ENCODE data around the gene SCN8A. TPM values are rescaled to one million over a fixed set of nuclear protein-coding genes. Genes with fewer than 3 reads are reported as not detected.
"Not testable (repeated sequence)": the region's sequence is repeated elsewhere in the genome, so short reads cannot be mapped to it uniquely, and the experiment has no call there.

The SCN8A gene
- polyA plus RNA-seq, 3 donors = 1.9 to 2.8 (median 2.0) TPM

DNA sequence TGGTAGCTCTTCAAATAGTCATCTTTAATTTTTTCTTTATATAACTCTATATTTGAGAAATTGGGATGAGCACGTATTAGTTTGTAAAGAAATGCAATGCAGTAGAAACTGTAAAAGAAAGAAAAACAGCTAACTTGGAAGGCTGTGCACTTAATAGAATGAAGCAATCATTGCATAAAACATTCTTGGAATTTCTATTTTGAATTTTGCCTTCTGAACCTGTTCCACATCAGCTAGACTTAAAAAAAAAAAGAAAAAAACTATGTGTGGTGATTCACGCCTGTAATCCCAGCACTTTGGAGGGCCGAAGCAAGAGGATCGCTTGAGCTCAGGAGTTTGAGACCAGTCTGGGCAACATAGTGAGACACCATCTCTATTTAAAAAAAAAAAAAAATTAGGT is 29.4 kb downstream of the SCN8A start:
- no peak for DNase-seq (ENCODE audit: extremely low read depth in 1 of 11, low read depth in 9 of 11, low spot score in 4 of 11)

DNA sequence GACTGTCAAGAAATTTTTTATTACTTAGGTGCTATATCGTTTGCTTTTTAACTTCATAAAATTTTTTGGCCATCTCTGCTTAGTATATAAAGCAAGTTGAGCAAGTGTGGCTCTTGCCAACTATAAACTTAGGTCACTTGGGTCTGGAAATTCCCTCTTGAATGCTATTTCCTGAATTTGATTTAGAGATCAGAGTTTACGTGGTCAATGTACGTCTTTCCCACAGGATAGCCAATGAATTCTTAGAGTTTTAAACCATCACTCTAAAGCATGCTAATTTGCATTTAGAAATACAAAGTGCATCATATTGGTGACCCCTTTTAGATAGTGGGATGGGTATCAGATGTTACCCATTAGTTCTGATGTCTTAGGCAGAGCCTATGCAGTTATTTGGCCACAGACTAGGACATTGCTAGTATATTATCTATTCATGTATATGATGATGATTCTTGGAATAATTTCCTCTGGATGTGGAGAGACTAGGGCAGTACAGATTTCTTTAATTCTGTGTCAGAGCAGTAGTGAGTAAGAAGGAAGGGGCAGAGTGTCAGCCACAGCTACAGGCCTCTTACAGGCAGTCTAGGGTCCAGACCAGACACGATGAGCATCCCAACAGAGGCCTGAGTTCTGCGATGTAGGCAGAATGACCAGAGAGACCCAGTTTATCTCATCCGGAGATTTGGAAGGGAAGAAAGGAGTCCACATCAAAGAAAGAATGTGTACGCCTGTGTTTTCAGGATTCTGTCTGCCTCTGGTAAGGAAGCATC is 30.3 kb downstream of the SCN8A start:
- DNase-seq (ENCODE audit: extremely low read depth in 1 of 11, low read depth in 9 of 11, low spot score in 4 of 11) = peak in 5 of 11 donors; percentile 1 to 8 (median 1)

DNA sequence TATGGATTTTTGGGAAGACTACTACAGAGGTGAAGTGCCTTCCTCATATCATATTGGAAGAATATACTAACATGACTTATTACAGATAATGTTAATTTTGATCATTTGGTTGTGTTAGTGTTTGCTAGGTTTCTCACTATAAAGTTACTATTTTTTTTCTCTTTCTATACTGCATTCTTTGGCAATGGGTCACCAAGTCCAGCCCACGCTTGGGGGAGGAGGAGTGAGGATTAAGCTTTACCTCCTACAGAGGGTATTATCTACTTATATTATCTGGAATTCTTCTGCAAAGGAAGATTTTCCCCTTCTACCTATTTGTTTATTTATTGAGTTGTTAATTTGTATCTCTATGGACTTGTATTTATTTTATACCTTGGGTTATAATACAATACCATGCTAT is 31.5 kb downstream of the SCN8A start:
- no peak for DNase-seq (ENCODE audit: extremely low read depth in 1 of 11, low read depth in 9 of 11, low spot score in 4 of 11)

DNA sequence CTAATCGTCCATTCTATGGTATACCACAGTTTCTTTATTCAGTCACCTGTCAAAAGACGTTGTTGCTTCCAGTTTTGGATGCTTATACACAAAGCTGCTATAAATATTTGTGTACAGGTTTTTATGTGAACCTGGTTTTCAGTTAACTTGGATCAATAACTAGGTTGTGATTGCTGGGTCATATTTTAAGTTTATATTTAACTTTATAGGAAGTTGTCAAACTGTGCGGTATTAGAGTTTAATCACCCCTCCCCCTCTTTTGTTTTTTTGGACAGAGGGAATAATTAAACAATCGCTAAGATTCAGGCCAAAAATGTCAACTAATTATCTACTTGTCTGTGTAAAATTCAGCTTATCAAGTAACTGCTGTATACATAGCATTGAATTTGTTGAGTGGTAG is 34.3 kb downstream of the SCN8A start:
- DNase-seq (ENCODE audit: extremely low read depth in 1 of 11, low read depth in 9 of 11, low spot score in 4 of 11) = no peak

DNA sequence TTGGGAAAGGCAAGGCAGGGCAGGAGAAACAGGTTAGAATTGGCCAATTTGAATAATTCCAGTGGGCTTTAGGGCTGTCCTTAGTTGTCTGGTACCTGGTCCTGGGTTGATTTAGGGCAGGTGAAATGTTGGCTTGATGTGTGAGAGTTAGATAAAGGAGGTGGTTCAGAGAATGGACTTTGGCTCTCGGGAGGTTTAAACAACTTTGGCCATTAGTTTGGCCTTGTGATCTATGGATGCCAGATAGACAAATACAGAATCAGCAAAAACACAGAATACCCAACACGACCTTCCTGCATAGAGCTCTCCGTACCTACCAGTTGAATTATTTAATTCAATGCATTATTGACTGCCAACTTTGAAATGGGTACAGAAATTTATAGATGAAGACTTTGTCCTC is 35.1 kb downstream of the SCN8A start:
- no peak for DNase-seq (ENCODE audit: extremely low read depth in 1 of 11, low read depth in 9 of 11, low spot score in 4 of 11)

DNA sequence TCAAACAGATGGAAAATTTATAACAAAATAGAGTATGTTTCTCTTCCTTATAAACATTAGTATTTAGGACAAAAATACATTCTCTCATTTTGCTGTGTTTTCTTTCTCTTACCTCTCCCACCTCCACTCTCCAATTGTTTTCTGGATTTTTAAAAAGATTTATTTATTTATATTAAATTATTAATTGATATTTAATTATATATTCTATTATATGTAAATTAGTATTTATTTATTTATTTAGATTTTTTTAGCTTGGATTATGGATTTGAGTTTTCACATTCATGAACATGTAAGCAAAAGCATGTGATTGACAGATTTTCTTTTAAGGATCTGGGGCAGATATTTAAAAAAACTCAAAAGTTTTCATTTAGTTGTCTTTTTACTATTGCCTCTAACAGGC is 35.6 kb downstream of the SCN8A start:
- DNase-seq (ENCODE audit: extremely low read depth in 1 of 11, low read depth in 9 of 11, low spot score in 4 of 11) = no peak

DNA sequence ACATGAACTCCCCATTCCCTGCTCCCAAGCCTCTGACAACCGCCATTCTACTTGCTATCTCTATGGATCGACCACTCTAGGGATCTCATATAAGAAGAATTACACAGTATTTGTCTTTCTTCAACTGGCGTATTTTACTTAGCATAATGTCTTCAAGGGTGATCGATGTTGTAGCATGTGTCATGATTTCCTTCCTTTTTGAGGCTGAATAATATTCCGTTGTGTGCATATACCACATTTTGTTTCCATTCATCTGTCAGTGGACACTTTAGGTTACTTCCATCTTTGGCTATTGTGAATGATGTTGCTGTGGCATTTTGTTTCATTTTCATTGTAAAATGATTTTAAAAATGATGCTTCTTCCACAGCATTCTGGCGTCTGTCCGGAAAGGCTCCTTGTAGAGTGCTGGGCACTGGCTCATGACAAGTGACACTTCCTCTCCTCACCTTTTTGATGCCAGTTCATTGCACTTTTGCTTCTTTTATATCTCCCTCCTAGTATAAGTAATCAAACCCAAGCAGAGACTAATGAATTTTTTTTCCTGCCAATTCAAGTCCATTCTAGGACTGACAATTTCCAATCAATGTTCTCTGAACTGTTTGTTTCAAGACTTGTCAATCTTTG is 39.3 kb downstream of the SCN8A start:
- DNase-seq (ENCODE audit: extremely low read depth in 1 of 11, low read depth in 9 of 11, low spot score in 4 of 11) = no peak

DNA sequence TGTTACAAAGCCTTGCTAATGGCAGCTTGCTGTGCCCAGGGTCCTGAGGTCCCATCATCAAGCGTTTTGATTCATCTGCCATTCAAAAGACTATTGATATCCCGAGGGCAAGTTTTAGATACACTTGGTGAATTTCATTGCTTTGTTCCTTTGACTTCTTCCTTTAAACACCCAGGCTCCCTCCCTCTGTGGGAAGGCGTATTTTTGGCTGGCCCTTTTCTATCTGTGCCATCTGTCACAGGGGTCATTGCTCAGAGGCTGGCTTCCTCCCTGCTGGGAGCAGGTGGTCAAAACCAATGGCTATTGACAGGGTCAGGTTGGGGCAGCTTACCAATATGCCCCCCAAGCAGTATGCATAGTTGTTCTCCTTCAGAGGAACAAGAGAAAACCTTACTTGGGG is 40.0 kb downstream of the SCN8A start:
- no peak for DNase-seq (ENCODE audit: extremely low read depth in 1 of 11, low read depth in 9 of 11, low spot score in 4 of 11)

DNA sequence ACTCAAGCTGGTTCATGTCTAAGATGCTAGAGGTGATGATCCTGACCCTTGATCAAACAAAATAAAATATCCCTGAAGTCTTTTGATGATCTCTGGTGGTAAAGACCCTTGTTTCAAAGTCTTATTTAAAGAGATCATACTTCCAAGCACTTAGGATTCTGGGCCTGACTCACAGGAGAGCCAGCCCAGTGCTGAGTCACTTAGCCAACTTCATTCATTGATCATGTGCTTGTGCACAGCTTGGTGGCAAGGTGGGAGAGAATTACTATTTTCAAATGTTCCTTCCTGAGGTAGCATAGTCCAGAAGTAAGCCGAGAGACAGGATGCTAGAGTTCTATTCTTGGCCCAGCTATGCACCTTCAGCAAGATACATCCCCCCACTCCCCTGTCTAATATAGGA is 40.6 kb downstream of the SCN8A start:
- DNase-seq (ENCODE audit: extremely low read depth in 1 of 11, low read depth in 9 of 11, low spot score in 4 of 11) = no peak

DNA sequence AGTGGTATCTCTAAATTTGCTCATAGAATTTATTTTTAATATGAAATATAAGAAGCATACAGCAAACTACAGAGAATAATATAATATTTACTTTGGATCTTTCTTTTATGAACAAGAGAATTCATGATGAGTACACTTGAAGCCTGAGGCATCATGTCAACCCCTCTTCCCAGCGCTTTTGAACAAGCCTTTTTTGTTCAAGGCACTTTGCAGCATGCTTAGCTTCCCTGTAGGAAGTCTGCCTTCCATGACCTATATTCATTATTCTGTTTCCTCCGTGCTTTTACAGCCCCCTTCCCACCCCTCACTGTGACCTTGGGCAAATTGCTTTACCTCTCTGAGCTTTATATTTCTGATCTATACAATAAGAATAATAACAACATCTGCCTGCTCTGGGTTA is 41.6 kb downstream of the SCN8A start:
- DNase-seq (ENCODE audit: extremely low read depth in 1 of 11, low read depth in 9 of 11, low spot score in 4 of 11) = no peak

DNA sequence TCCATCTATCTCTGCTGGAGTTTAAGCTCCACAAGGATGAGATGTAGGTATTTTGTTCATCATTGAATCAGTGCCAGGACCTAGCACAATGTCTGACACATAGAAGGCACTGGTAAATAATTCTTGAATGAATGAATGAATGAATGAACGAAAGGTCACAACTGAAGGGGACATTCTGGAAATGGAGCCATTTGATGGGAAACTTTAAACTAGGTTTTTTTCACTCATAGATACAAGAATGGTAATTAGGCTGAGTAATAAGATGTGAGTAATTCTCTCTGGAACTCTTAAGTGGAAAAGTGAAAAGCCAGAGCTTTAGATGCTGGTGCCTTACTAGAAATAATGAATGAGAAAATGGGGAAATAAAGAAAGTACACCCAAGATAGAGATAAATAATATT is 44.3 kb downstream of the SCN8A start:
- no peak for DNase-seq (ENCODE audit: extremely low read depth in 1 of 11, low read depth in 9 of 11, low spot score in 4 of 11)

DNA sequence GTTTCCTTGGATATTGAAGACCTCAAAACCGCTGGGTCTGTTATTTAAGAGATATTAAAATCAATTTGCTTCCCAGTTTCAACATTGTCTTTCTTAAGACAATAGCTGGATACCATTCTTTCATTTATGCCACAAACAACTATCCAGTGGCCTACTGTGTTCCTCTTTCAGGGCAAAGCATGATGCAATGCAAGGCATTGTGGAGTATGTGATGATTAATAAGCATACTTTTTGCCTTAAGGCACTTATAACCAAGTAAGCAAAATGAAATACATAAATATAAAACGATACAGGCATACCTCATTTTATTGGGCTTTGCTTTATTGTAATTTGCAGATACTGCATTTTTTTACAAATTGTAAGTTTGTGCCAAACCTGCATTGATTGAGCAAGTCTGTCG is 45.5 kb downstream of the SCN8A start:
- no peak for DNase-seq (ENCODE audit: extremely low read depth in 1 of 11, low read depth in 9 of 11, low spot score in 4 of 11)

DNA sequence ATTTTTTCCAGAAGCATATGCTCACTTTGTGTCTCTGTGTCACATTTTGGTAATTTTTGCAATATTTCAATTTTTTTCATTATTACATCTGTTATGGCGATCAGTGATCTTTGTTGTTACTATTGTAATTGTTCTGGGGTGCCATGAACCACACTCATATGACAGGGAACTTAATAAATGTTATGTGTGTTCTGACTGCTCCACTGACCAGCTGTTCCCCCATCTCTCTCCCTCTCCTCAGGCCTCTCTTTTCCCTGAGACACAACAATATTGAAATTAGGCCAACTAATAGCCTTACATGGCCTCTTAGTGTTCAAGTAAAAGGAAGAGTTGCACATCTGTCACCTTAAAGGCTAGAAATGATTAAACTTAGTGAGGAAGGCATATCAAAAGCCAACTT is 46.0 kb downstream of the SCN8A start:
- no peak for DNase-seq (ENCODE audit: extremely low read depth in 1 of 11, low read depth in 9 of 11, low spot score in 4 of 11)

DNA sequence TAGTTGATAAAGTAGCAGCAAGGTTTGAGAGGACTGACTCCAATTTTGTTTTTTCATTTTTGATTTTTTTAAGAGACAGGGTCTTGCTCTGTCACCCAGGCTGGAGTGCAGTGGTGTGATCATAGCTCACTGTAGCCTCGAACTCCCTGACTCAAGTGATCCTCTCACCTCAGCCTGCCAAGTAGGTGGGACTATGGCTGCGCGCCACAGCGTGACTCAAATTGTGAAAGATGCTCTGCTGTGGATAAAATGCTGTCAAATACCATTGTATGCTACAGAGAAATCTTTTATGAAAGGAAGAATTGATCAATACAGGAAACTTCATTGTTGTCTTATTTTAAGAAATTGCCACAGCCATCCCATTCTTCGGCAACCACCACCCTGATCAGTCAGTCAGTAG is 48.3 kb downstream of the SCN8A start:
- no peak for DNase-seq (ENCODE audit: extremely low read depth in 1 of 11, low read depth in 9 of 11, low spot score in 4 of 11)

DNA sequence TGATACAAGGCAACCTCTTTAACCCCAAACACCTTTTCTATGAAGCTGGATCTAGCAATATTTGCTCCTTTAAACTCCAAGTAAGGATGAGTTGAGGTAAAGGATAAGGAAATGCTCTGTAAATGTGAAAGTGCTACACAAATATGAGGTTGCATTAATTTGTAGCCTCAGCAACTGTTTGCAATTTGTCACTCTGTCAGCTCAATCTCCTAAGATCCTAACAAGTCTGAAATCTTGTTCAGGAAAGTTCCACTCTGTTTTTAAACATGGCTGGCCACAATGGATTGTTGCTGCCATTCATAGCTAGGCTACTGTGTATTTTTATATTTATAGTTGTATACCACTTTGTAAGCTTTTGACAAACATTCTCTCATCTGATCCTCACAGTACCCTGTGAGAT is 51.3 kb downstream of the SCN8A start:
- DNase-seq (ENCODE audit: extremely low read depth in 1 of 11, low read depth in 9 of 11, low spot score in 4 of 11) = no peak

DNA sequence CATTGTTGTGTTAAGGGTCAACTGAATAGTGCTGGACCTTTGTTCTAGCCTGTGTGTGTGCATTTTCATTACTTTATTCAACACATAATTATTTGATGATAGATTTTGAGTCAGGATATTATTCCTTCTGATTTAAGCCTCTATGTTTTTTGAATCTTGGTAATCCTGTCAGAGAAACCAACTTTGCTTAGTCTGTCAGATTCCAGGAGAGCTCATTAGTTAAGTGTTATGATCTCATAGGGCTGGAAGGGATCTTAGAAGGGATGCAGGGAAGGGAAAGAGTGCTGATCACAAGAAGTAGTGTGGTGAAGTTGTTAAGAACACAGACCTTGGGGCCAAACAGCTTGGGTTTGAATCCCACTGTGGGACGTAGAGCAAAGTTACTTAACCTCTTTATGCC is 52.9 kb downstream of the SCN8A start:
- DNase-seq (ENCODE audit: extremely low read depth in 1 of 11, low read depth in 9 of 11, low spot score in 4 of 11) = no peak

DNA sequence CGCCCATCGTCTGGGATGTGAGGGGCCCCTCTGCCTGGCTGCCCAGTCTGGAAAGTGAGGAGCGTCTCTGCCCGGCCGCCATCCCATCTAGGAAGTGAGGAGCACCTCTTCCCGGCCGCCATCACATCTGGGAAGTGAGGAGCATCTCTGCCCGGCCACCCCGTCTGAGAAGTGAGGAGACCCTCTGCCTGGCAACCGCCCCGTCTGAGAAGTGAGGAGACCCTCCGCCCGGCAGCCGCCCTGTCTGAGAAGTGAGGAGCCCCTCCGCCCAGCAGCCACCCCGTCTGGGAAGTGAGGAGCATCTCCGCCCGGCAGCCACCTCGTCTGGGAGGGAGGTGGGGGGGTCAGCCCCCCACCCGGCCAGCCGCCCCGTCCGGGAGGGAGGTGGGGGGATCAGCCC is 53.7 kb downstream of the SCN8A start:
- DNase-seq (ENCODE audit: extremely low read depth in 1 of 11, low read depth in 9 of 11, low spot score in 4 of 11) = not testable (repeated sequence)

DNA sequence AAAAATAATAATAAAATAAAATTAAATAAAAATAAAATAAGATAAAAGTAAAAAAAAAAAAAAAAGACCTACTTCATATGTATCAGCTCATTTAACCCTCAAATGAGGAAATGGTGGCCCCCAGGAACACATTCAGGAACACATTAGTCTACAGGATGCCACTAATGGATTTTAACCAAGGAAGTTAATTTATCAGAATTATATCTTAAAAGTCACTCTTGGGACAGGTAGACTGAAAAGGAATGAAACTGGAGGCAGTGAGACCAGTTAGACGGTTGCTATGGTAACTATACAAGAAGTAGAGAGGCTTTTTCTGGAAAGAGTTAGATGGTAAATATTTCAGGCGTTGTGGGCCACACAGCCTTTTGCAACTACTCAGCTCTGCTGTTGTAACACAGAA is 54.9 kb downstream of the SCN8A start:
- no peak for DNase-seq (ENCODE audit: extremely low read depth in 1 of 11, low read depth in 9 of 11, low spot score in 4 of 11)

DNA sequence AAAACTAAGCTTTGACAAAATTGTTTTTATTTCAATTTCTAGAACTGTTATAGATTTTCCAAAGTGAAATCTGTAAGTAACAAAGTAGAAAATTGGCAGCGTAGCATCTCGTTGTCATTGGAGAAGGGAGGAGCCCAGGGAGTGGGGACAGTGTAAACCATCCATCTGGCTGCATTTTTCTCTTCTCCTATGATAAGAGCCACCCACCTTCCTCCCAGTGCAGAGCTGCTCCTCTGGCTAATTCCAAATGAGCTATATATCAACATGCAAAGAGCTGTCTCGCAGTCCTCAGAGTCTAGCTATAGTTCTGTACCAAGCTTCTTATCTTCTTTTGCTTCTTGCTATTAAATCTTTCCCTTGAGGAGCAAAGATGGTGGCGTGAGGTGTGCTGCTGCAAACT is 56.6 kb downstream of the SCN8A start:
- no peak for DNase-seq (ENCODE audit: extremely low read depth in 1 of 11, low read depth in 9 of 11, low spot score in 4 of 11)

DNA sequence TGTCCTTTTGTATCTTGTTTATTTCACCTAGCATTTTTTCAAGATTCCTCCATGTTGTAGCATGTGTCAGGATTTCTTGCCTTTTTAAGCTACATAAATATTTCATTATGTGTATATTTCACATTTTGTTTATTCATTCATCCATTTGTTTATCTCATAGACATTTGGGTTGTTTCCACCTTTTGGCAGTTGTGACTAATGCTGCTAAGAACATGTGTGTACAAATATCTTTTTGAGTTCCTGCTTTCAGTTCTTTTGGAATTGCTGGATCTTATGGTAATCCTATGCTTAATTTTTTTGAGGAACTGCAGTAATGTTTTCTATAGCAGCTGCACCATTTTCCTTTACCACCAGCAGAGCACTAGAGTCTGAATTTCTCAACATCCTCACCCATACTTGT is 62.4 kb downstream of the SCN8A start:
- no peak for DNase-seq (ENCODE audit: extremely low read depth in 1 of 11, low read depth in 9 of 11, low spot score in 4 of 11)

DNA sequence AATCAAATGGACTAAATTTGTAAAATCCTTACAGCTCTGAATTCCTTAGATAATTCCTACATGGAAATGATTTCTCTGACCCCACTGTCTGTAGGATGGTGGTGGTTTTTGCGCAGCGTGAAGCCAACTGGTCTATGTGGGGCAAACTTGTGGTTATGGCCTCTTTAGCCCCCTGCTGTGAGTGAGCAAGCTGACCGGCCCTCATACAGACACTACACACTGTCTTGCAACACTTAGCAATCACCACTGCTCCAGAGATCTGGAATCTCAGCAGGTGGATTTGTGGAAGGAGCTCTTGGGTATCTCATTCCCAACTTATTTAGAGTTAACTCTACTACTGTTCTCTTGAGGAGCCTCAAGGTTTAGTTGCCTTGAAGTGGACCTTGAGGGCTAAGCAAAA is 70.2 kb downstream of the SCN8A start:
- DNase-seq (ENCODE audit: extremely low read depth in 1 of 11, low read depth in 9 of 11, low spot score in 4 of 11) = no peak
